ENCODE measurements around the gene LUZP2. TPM values are rescaled to one million over a fixed set of nuclear protein-coding genes. Genes with fewer than 3 reads are reported as not detected.

LUZP2 gene
- total RNA-seq, 1 experiment from 2014 or later, result 3.8 TPM

DNA sequence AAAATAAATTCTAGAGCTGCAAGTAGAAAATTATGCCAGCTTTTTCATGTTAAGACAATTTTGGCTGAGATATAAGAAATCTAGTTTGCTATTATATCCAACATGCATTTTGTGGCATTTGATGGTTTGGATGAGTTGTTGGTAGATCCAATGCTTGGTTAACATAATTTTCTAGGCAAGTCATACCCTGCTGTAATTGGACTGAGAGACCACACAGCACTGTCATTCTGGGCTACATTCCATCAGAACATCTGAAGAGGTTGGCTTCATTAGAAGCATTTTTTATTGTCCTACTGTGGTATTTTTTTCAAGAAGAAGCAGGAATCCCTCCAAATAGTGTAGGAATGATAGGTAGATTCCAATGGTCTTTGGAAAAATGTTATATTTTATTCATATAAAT is 561.0 kb downstream of the LUZP2 start:
- Mint-ChIP-seq H3K9me3 (no peaks in the 10 kb centered on the region), H3K27ac (no peak overlapping the region), H3K4me3 (no peak overlapping the region), H3K4me1 (peaks cover 5% of the 10 kb centered on the region; the same call in 1 of the 2 replicates), H3K36me3 (no peaks in the 10 kb centered on the region), H3K27me3 (ENCODE audit: low read depth) (no peaks in the 10 kb centered on the region)
- TF ChIP-seq, protein P1, sequence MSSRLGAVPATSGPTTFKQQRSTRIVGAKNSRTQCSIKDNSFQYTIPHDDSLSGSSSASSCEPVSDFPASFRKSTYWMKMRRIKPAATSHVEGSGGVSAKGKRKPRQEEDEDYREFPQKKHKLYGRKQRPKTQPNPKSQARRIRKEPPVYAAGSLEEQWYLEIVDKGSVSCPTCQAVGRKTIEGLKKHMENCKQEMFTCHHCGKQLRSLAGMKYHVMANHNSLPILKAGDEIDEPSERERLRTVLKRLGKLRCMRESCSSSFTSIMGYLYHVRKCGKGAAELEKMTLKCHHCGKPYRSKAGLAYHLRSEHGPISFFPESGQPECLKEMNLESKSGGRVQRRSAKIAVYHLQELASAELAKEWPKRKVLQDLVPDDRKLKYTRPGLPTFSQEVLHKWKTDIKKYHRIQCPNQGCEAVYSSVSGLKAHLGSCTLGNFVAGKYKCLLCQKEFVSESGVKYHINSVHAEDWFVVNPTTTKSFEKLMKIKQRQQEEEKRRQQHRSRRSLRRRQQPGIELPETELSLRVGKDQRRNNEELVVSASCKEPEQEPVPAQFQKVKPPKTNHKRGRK (CRISPR knock-in tag; IDR thresholded peaks at IDR 0.05; ENCODE audit: borderline replicate concordance), result no peak
- no peak for TF ChIP-seq EMX1 (CRISPR knock-in tag; IDR thresholded peaks at IDR 0.05)
- no peak for TF ChIP-seq MYBL2 (CRISPR knock-in tag; IDR thresholded peaks at IDR 0.05)
- TF ChIP-seq FOXP4 (CRISPR knock-in tag; IDR thresholded peaks at IDR 0.05), result no peak
- TF ChIP-seq, protein P2, sequence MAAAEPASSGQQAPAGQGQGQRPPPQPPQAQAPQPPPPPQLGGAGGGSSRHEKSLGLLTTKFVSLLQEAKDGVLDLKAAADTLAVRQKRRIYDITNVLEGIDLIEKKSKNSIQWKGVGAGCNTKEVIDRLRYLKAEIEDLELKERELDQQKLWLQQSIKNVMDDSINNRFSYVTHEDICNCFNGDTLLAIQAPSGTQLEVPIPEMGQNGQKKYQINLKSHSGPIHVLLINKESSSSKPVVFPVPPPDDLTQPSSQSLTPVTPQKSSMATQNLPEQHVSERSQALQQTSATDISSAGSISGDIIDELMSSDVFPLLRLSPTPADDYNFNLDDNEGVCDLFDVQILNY (CRISPR knock-in tag; IDR thresholded peaks at IDR 0.05), result no peak
- no peak for TF ChIP-seq ZNF423 (CRISPR knock-in tag; IDR thresholded peaks at IDR 0.05)
- no peak for DNase-seq (ENCODE audit: low spot score)
- ChIA-PET CTCF (no interaction called here), POLR2A (no interaction called here)
- no peak for ATAC-seq

DNA sequence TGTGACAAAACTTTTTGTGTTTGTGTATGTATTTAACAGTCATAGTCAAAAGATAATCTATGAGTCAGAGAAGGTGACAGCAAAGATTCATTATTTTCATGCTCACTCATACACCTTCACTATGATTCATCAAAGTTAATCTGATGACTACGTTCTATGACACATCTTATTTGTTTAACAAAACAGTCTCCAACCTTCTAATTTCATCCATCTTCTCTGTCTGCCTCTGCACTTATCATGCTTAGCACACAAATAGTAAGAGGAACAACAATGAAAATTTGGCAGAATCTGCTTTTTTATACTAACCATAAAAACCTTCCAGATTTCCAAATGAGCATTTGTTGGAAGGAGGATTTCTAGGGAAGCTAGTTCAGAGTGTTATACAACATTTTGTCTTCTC is 568.9 kb downstream of the LUZP2 start:
- ChIA-PET CTCF (no interaction called here), POLR2A (no interaction called here)
- H3K4me1 Mint-ChIP-seq, result peaks cover 4% of the 10 kb centered on the region
- H3K4me3 Mint-ChIP-seq, result no peak overlapping the region
- DNase-seq (ENCODE audit: low spot score) (no peak), ATAC-seq (no peak)
- peaks cover 7% of the 10 kb centered on the region for H3K9me3 Mint-ChIP-seq
- H3K27me3 Mint-ChIP-seq (ENCODE audit: low read depth), result no peaks in the 10 kb centered on the region
- H3K36me3 Mint-ChIP-seq, result no peaks in the 10 kb centered on the region; the same call in 1 of the 2 replicates
- TF ChIP-seq CBFB (CRISPR knock-in tag; IDR thresholded peaks at IDR 0.05; ENCODE audit: low read depth) (no peak), STAT6 (CRISPR knock-in tag; conservative IDR thresholded peaks at IDR 0.05; ENCODE audit: low read depth) (no peak), SMAD4 (CRISPR knock-in tag; IDR thresholded peaks at IDR 0.05) (no peak), ZNF138 (CRISPR knock-in tag; conservative IDR thresholded peaks at IDR 0.05) (no peak), ATF1 (CRISPR knock-in tag; IDR thresholded peaks at IDR 0.05) (no peak), CREB1 (CRISPR knock-in tag; IDR thresholded peaks at IDR 0.05) (no peak), GRHL2 (CRISPR knock-in tag; IDR thresholded peaks at IDR 0.05; ENCODE audit: insufficient replicate concordance, severe bottlenecking) (no peak), TEAD4 (CRISPR knock-in tag; IDR thresholded peaks at IDR 0.05) (no peak), FOXK1 (CRISPR knock-in tag; IDR thresholded peaks at IDR 0.05) (no peak), NFYB (CRISPR knock-in tag; conservative IDR thresholded peaks at IDR 0.05; ENCODE audit: low read depth) (no peak), FOXP1 (CRISPR knock-in tag; IDR thresholded peaks at IDR 0.05; ENCODE audit: borderline replicate concordance) (no peak), NR1H2 (CRISPR knock-in tag; IDR thresholded peaks at IDR 0.05) (no peak), ZNF416 (CRISPR knock-in tag; IDR thresholded peaks at IDR 0.05) (no peak), FOXJ3 (CRISPR knock-in tag; IDR thresholded peaks at IDR 0.05; ENCODE audit: borderline replicate concordance) (no peak)
- TF ChIP-seq, protein P3, sequence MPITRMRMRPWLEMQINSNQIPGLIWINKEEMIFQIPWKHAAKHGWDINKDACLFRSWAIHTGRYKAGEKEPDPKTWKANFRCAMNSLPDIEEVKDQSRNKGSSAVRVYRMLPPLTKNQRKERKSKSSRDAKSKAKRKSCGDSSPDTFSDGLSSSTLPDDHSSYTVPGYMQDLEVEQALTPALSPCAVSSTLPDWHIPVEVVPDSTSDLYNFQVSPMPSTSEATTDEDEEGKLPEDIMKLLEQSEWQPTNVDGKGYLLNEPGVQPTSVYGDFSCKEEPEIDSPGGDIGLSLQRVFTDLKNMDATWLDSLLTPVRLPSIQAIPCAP (CRISPR knock-in tag; IDR thresholded peaks at IDR 0.05), result no peak
- TF ChIP-seq, protein P1 (CRISPR knock-in tag; IDR thresholded peaks at IDR 0.05; ENCODE audit: borderline replicate concordance), result no peak
- no peak overlapping the region for H3K27ac Mint-ChIP-seq
